GM18873 (cell line): Measurements from ENCODE around the gene USF1.
"Not testable (repeated sequence)": the region's sequence is repeated elsewhere in the genome, so short reads cannot be mapped to it uniquely, and the experiment has no call there.

ENCODE experiments used
- ATAC-seq: cut with Tn5 transposase; IDR thresholded peaks from one replicate; pipeline ENCODE4 v1.9.1; 2021; ENCODE audit warnings: mild to moderate bottlenecking, moderate library complexity, moderate number of reproducible peaks; ENCODE audit not compliant: unreplicated experiment, low FRiP score

Gene USF1

DNA sequence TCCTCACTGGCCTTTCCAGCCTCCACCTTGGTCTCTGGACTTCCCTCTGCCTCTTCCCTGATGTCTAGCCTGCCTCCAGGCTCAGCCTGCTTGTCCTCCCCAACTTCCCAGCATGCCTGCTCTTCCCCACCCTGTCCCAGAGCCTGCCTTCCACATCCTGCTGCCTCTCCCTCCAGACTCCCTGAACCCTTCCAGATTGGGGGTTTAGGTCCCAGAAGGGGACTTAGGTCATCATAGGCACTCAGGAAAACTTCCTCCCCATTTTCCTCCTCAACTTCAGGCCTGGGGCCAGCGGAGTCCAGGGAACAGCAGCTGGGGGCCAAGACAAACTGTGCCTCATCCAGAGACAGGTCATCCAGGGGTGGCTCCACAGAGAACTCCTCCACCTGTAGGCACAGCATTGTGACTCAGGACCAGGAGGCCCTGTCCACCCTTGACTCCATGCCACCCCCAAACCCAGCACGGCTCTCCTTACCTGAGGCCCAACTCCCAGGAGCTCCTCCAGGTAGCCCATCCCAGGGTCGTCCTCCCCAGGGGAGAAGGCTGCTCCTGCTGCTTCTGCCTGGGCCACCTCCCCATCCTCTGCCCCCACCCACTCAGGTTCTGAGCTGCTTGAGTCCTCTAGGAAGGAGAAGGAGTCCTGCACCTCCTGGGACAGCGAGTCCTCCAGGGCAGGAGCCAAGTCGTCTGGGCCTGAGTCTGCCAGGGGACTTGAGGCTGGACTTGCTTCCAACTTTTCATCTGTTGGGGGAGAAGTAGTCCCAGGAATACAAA, 3.4 kb upstream of the USF1 start:
- ATAC-seq, result no peak

- no peak for ATAC-seq
Measured at GRCh38 chr1:161047436-161048420, 2.0 kb upstream of the USF1 start.

- ATAC-seq, result peak; percentile 37
Measured at GRCh38 chr1:161046605-161047228, 940 bp upstream of the USF1 start.

GRCh38 chr1:161044908-161045735, 655 bp downstream of the USF1 start:
- ATAC-seq, result peak; percentile 3

GRCh38 chr1:161044535-161044907, 1.3 kb downstream of the USF1 start:
- ATAC-seq, result no peak

DNA sequence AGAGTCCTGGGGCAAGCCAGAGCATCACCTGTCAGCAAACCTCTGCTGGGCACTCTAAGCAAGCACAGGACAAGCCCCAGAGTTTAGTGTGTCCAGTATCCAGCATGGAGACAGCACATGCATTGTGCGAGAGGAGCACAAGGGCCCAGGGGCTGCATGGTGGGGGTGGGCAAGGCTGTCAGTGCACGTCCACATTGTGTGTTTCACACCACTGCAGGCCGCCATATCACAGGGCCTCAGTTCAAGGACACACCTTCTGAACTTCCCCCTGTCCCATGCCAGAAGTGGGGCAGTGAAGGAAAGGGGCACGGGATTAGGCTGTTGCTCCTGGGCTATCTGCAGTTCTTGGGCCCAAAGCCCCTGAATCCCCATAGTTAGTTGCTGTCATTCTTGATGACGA, 6.2 kb downstream of the USF1 start:
- ATAC-seq, result no peak

- ATAC-seq, result no peak
Measured at GRCh38 chr1:161039154-161039545, 6.6 kb downstream of the USF1 start.

GRCh38 chr1:161038523-161039153, 7.1 kb downstream of the USF1 start, which contains the start of gene TSTD1:
Gene TSTD1 (minus strand): TSS chr1:161038964. CDS start chr1:161038889, 75 bp downstream.
- ATAC-seq, result peak; percentile 79

GRCh38 chr1:161037661-161038522, 7.9 kb downstream of the USF1 start:
- ATAC-seq, result no peak

GRCh38 chr1:161033751-161034150, 12.0 kb downstream of the USF1 start:
- no peak for ATAC-seq

GRCh38 chr1:161032409-161032808, 13.4 kb downstream of the USF1 start:
- ATAC-seq, result no peak

- ATAC-seq, result no peak
Measured at GRCh38 chr1:161031874-161032273, 13.9 kb downstream of the USF1 start.

DNA sequence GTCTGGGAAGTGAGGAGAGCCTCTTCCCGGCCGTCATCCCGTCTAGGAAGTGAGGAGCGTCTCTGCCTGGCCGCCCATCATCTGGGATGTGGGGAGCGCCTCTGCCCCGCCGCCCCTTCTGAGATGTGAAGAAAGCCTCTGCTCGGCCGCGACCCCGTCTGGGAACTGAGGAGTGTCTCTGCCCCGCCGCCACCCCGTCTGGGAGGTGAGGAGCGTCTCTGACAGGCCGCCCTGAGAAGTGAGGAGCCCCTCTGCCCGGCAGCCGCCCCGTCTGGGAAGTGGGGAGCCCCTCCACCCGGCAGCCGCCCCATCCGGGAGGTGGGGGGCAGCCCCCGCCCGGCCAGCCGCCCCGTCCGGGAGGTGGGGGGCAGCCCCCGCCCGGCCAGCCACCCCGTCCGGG, 16.3 kb downstream of the USF1 start:
- ATAC-seq, result not testable (repeated sequence)

- ATAC-seq, result not testable (repeated sequence)
Measured at GRCh38 chr1:161026954-161027353, 18.8 kb downstream of the USF1 start.

DNA sequence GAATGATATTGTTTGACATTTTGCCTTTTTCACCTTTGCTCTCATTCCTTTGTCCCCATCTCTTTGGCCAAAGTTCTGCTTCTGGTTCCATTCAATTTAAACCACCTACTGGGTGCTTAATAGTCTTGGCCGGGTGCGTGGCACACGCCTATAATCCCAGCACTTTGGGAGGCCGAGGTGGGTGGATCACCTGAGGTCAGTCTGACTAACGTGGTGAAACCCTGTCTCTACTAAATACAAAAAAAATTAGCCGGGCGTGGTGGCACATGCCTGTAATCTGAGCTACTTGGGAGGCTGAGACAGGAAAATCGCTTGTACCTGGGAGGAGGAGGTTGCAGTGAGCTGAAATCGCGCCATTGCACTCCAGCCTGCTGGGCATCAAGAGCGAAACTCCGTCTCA, 23.3 kb downstream of the USF1 start:
- ATAC-seq, result not testable (repeated sequence)

GRCh38 chr1:161021970-161022353, 23.8 kb downstream of the USF1 start:
- ATAC-seq, result no peak

GRCh38 chr1:161021165-161021969, 24.4 kb downstream of the USF1 start:
- ATAC-seq, result peak; percentile 70
